Stimulated activated CD8-positive, alpha-beta memory T cell treated with anti-CD3 and anti-CD28 coated beads, Interleukin-15, amount 100 ng/mL, for 4 hours (primary cell): ENCODE results near the gene PAK1IP1.
"Not testable (repeated sequence)": the region's sequence is repeated elsewhere in the genome, so short reads cannot be mapped to it uniquely, and the experiment has no call there.

ENCODE experiments used
- DNase-seq, 2 donors: peaks; one replicate each; pipeline ENCODE4 v3.0.0-alpha.2; 2020; ENCODE audit warnings: low read depth in 2 of 2

PAK1IP1 gene

DNA sequence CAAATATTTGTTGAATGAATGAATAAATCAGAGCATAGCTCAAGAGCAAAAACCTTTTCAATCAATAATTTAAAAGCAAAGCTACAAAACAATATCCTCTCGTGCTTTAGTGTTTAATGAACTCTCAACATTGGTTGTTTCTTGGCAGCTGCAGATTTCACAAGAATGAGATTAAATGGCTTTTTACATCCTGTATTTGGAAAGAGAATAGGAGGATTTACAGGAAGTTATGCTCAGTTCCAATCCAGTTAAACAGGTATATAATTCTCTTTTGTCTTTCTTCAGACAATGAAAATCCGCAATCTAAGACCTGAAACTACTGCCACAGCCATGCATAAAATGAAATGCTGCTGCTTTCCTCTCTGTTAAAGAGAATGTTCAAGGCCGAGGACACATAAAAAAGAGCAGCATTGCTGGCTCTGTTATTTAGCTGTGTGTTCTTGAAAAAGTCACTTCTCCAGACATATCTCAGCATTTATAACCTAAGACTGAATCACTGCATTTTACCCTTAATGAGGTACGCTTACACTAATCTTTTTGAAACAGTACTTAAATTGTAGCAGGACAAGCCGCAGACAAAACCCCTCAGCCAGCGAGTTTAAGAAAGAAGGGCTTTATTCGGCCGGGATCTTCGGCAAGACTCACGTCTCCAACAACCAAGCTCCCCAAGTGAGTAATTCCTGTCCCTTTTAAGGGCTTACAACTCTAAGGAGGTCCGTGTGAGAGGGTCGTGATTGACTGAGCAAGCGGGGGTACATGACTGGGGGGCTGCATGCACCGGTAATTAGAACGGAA, 3.9 kb upstream of the PAK1IP1 start:
- no peak for DNase-seq

- no peak for DNase-seq
Measured at GRCh38 chr6:10692965-10693538, 1.7 kb upstream of the PAK1IP1 start.

GRCh38 chr6:10695086-10695657, 400 bp downstream of the PAK1IP1 start:
- DNase-seq = no peak

DNA sequence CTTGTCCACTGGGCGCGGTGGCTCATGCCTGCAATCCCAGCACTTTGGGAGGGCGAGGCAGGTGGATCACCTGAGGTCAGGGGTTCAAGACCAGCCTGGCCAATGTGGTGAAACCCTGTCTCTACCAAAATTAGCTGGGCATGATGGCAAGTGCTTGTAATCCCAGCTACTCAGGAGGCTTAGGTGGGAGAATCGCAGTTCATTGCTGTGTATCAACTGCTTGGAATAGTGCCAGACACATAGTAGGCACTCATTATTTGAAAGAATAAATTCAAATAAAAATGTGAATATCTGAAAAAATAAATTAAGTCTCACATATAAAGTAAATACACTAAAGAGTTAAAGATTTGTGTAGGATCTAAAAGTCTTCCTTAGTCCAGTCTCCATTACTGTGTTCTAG, 1.9 kb downstream of the PAK1IP1 start:
- no peak for DNase-seq

- no peak for DNase-seq
Measured at GRCh38 chr6:10713962-10714361, 19.2 kb downstream of the PAK1IP1 start.

GRCh38 chr6:10719296-10719963, 24.7 kb downstream of the PAK1IP1 start:
- DNase-seq = no peak

DNA sequence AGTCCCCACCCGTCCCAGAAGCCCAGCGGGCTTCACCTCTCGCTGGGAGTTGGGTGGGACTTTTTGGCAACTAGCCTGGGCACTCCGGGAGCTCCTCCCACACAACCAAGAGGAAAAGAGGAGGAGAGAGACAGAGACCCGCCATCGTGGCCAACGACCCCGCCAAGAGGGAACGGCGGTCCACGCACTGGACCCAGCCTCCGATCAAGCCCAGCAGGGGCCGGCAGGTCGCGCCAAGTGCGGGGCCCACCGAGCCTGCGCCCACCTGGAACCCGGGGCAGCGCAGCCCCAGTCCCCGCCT, 25.1 kb downstream of the PAK1IP1 start:
- DNase-seq = no peak

- peak in 1 of 2 donors; percentile 39 for DNase-seq
Measured at GRCh38 chr6:10720265-10720959, 25.6 kb downstream of the PAK1IP1 start.

- DNase-seq = not testable (repeated sequence)
Measured at GRCh38 chr6:10720960-10721849, 26.4 kb downstream of the PAK1IP1 start.

DNA sequence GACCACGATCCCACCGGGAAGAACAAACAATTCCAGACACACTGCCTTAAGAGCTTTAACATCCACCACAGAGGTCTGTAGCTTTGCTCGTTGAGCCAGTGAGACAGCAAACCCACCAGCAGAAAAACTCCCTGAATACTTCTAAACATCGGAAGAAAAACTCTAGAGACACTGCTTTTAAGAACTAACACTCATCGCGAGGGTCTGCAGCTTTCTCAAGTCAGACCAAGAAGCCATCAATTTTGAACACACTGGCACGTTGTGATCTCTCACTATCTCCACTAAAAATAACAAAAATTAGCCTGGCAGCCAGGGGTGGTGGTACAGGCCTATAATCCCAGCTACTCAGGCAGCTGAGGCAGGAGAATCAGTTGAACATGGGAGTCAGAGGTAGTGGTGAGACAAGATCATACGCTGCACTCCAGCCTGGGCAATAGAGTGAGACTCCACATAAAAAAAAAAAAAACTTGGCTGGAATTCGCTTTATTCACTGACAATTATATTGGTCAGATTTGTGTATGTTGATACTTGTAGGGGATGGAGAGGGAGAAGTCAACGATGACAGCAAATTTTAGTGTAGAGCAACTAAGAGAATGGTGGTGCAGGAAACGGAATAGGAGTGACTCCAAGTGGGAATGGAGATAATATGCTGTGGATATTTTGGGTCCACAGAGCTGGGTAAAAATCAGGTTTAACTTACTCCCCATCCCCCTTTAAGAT, 27.2 kb downstream of the PAK1IP1 start:
- no peak for DNase-seq

DNA sequence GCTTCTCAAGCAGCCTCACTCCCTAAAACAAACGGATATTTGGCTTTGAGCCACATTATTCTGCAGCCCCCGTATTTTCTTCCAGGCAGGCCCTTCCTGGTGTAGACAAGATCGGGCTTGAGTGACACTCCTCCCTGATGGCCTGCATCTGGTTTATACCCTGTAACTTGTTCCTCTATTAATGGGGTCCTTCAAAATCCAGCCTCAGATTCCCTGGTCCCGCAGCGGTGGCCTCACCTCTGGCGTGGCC, 27.7 kb downstream of the PAK1IP1 start:
- no peak for DNase-seq

DNA sequence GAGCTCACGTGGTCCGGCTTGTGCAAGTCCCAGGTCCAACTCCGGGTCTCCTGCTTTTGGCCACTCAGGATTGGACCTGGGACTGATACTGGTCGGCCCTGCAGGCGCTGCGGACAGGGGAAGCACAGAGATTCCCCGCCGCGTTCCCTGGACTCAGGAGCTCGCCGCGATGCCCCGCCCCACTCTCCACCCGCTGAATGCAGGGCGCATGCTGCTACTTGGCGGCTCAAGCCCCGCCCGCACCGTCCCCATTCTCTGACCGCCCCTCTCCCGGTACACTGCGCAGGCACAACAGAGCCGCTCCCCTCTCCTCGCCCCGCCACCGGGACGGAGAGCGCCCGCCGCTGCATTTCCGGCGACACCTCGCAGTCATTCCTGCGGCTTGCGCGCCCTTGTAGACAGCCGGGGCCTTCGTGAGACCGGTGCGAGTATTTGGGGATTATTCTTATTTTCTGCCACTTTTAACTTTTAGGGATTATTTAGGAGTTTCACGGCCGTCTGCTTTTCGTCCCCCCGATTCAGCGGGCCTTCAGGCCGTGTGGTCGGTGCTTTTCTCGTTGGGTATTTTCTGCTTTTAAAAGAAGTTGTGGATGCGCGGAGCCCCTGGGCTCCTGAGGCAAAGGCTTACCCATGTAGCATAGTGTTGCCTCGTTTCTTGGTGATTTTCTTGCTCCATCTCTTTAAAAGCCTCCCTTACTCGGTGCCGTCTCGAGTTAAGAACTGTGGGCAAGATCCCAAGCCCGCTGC, 28.2 kb downstream of the PAK1IP1 start, which contains the start of gene TMEM14C:
Gene TMEM14C (plus strand): TSS at position 251 of the 747 bp plus-strand sequence. CDS start 1,544 bp downstream, outside the sequence.
- DNase-seq = peak; percentile 60 to 66

GRCh38 chr6:10723567-10723881, 28.8 kb downstream of the PAK1IP1 start:
- no peak for DNase-seq

DNA sequence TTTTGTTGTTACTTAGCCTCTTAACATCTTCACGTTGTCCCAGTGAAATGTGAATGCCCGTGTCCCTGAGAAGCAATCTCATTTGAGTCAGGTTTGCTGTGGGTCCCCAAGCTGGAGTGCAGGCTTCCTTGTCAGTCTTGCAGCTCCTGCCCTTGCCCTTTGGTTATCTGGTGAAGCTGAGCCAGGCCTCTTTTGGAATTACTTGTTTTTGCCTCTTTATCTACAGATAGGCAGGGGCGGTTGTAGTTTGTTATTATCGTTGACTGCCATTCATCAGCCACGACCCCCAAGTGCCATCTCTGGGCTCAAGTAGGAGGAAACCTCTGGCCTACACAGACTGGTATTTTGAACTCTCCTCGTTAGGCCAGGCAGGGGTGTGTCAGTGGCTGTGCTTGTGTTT, 30.3 kb downstream of the PAK1IP1 start:
- no peak for DNase-seq

- DNase-seq = no peak
Measured at GRCh38 chr6:10725716-10726115, 30.9 kb downstream of the PAK1IP1 start.

GRCh38 chr6:10730254-10730653, 35.5 kb downstream of the PAK1IP1 start:
- no peak for DNase-seq

DNA sequence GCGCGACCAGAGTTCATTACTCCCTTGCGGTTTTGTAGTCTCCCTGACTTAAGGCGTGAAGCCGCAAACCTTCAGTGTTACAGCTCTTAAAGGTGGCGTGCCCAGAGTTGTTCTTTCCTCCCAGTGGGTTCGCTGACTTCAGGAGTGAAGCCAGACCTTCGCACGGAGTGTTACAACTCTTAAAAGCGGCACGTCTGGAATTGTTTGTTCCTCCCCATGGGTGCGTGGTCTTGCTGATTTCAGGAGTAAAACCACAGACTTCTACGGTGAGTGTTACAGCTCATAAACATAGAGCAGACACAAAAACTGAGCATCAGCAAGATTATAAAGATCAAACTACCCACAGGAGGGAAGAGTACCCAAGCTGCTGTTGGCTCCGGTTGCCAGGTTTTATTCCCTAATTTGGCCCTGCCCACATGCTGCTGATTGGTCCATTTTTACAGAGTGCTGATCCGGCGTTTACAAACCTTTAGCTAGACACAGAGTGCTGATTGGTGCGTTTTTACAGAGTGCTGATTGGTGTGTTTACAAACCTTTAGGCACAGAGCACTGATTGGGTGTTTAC, 38.5 kb downstream of the PAK1IP1 start:
- DNase-seq = no peak

DNA sequence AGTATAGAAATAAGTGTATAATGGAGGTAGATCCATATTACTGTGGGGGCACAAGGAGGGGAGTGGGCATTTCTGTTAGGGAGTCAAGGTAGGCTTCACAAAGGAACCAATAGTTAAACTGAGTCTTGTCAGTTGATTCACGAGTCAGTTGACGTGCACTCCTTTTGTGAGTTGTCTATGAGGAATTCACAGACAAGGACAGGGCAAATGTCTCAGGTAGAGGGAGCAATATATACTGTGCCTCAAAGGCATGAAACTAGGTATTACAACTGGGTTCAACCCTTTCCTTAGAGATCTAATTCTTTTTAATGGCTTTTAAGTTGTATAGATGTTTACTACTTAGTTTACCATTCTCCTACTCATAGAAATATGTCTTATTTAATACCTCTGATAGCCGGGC, 39.1 kb downstream of the PAK1IP1 start:
- no peak for DNase-seq

- no peak for DNase-seq
Measured at GRCh38 chr6:10736731-10737130, 42.0 kb downstream of the PAK1IP1 start.

DNA sequence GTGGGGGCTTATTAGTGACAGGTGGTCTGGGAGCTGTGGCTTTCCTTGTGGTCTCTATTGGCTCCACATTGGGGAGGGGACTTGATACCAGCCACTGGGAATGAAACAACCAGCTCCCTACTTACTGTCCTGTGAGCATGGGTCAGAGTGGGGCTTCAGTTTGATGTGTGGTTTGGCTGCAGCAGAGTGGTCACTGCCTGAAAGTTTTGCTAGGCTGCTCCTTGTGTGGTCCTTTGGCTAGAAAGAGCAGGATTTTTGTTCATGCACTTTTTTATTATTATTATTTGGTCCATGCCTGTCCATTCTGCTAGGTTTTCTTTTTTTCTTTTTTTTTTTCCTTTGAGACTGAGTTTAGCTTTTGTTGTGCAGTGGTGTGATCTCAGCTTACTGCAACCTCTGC, 45.3 kb downstream of the PAK1IP1 start:
- no peak for DNase-seq
